Upper lobe of left lung (tissue), 4 donors: ENCODE data around the gene HERPUD1.

ENCODE experiments used
- POLR2A ChIP-seq, 4 donors: fragments of 450-650 bp; IDR thresholded peaks; one replicate each; pipeline ENCODE4 v1.5.1; 2016 to 2017; ENCODE audit warnings: antibody characterized with exemption in 4 of 4, mild to moderate bottlenecking in 2 of 4
- POLR2AphosphoS5 ChIP-seq, 2 donors: sonication (generic); formaldehyde crosslinking; IDR thresholded peaks; one replicate each; pipeline ENCODE4 v1.5.1; 2017; ENCODE audit warnings: antibody characterized with exemption in 2 of 2
- TF ChIP-seq, protein P1 (sequence below), 6 experiments: fragments of 450-650 bp in 4 of 6; fragments of 200-600 bp in 2 of 6; sonication (generic) in 2 of 6; IDR thresholded peaks; one replicate each; pipeline ENCODE4 v1.5.1; 2016 to 2019; ENCODE audit warnings: antibody characterized with exemption in 6 of 6

DNA sequence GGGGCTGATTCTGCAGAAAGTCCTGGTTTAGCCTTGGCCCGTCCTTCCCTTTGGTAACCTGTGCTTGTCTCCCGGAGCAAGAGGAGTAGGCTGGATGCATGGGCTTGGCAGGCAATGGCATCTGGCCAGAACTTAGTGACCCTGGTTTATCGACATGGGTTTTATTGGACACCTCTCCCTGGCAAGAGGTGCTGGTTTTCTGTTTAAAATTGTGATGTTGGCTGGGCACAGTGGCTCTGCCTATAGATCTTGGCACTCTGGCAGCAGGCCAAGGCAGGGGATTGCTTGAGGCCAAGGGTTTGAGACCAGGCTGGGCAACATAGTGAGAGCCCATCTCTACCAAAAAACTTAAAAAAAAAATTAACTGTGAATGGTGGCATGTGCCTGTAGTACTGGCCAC is 35.7 kb upstream of the HERPUD1 start:
- TF ChIP-seq POLR2A (IDR thresholded peaks at IDR 0.05) = no peak
- TF ChIP-seq, protein P1, sequence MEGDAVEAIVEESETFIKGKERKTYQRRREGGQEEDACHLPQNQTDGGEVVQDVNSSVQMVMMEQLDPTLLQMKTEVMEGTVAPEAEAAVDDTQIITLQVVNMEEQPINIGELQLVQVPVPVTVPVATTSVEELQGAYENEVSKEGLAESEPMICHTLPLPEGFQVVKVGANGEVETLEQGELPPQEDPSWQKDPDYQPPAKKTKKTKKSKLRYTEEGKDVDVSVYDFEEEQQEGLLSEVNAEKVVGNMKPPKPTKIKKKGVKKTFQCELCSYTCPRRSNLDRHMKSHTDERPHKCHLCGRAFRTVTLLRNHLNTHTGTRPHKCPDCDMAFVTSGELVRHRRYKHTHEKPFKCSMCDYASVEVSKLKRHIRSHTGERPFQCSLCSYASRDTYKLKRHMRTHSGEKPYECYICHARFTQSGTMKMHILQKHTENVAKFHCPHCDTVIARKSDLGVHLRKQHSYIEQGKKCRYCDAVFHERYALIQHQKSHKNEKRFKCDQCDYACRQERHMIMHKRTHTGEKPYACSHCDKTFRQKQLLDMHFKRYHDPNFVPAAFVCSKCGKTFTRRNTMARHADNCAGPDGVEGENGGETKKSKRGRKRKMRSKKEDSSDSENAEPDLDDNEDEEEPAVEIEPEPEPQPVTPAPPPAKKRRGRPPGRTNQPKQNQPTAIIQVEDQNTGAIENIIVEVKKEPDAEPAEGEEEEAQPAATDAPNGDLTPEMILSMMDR (IDR thresholded peaks at IDR 0.05) = no peak
- no peak for TF ChIP-seq POLR2AphosphoS5 (IDR thresholded peaks at IDR 0.05)
